Measurements from ENCODE around the gene NAALADL2.

DNA sequence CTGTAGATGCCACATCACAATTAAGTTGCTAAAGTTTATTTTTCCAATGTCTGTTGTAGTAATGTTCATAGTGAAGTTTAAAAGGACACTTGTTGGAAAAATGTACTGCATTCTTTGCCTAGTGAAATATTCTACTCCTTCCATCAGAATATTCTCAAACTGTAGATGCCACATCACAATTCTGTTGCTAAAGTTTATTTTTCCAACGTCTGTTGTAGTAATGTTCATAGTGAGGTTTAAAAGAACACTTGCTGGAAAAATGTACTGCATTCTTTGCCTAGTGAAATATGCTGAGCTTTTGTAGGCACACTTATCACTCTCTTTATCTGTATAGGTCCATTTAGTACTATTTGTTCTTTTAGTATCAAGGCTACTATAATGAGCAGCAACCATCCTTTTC lies 836.1 kb downstream of the NAALADL2 start:
- TF ChIP-seq, protein P1, sequence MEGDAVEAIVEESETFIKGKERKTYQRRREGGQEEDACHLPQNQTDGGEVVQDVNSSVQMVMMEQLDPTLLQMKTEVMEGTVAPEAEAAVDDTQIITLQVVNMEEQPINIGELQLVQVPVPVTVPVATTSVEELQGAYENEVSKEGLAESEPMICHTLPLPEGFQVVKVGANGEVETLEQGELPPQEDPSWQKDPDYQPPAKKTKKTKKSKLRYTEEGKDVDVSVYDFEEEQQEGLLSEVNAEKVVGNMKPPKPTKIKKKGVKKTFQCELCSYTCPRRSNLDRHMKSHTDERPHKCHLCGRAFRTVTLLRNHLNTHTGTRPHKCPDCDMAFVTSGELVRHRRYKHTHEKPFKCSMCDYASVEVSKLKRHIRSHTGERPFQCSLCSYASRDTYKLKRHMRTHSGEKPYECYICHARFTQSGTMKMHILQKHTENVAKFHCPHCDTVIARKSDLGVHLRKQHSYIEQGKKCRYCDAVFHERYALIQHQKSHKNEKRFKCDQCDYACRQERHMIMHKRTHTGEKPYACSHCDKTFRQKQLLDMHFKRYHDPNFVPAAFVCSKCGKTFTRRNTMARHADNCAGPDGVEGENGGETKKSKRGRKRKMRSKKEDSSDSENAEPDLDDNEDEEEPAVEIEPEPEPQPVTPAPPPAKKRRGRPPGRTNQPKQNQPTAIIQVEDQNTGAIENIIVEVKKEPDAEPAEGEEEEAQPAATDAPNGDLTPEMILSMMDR (IDR thresholded peaks at IDR 0.05; ENCODE audit: poor library complexity) = no peak
- TF ChIP-seq EZH2phosphoT487 (IDR thresholded peaks at IDR 0.05; ENCODE audit: low read depth, severe bottlenecking, unreplicated experiment) = no peak
- TF ChIP-seq EZH2 (IDR thresholded peaks at IDR 0.05; ENCODE audit: borderline replicate concordance) = no peak

Data from hepatocyte (in vitro differentiated cells).